ENCODE data around the gene MRPS26.
"Not testable (repeated sequence)": the region's sequence is repeated elsewhere in the genome, so short reads cannot be mapped to it uniquely, and the experiment has no call there.

Gene MRPS26

DNA sequence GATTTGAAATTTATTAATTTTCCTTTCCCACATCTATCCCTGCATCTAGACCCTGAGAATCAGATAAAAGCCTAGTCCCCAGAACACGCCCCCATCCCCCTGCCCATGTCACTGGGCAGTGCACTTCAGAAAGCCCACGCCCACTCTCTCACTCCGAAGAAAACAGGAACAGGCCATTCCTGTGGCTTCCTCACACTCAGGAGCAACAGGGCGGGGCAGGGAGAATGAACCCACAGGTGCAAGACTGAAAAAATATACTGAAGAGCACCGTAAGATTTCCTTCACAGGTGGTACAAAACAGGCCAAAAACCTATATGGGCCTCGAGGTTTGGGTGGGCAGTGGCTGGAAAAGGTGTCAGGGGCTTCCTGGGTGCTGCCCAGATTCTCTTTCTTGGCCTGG, 29.0 kb downstream of the MRPS26 start (continued):
- TF ChIP-seq, protein P1, sequence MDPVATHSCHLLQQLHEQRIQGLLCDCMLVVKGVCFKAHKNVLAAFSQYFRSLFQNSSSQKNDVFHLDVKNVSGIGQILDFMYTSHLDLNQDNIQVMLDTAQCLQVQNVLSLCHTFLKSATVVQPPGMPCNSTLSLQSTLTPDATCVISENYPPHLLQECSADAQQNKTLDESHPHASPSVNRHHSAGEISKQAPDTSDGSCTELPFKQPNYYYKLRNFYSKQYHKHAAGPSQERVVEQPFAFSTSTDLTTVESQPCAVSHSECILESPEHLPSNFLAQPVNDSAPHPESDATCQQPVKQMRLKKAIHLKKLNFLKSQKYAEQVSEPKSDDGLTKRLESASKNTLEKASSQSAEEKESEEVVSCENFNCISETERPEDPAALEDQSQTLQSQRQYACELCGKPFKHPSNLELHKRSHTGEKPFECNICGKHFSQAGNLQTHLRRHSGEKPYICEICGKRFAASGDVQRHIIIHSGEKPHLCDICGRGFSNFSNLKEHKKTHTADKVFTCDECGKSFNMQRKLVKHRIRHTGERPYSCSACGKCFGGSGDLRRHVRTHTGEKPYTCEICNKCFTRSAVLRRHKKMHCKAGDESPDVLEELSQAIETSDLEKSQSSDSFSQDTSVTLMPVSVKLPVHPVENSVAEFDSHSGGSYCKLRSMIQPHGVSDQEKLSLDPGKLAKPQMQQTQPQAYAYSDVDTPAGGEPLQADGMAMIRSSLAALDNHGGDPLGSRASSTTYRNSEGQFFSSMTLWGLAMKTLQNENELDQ (tag by site-specific recombination; IDR thresholded peaks at IDR 0.05; ENCODE audit: low read depth): no peak

- H3K9me3 ChIP-seq (ENCODE audit: control insufficient read depth, insufficient read depth, low read depth, low read length); H3K4me3 ChIP-seq (ENCODE audit: low read depth, low read length); H3K36me3 ChIP-seq (ENCODE audit: control insufficient read depth in 2 of 2, insufficient read depth in 1 of 2, low read length in 2 of 2); H3K4me1 ChIP-seq (ENCODE audit: control insufficient read depth, insufficient read depth, low read length); H3K27ac ChIP-seq (ENCODE audit: extremely low read depth, low read depth, low read length): not testable (repeated sequence)
- TF ChIP-seq ZNF600 (tag by site-specific recombination; IDR thresholded peaks at IDR 0.05): peak; percentile 29; the same call in 1 of the 2 replicates
- ChIA-PET CTCF (interaction anchor here (0.6 to 0.9 kb wide), 4 partner anchors 14 to 396 kb away, joined by 3 to 9 read pairs (median 4); no protein-coding TSS in a partner anchor), POLR2A (interaction anchor here (0.9 kb wide), 1 partner anchor 22 kb away, joined by 4 read pairs; no protein-coding TSS in a partner anchor)
Measured at GRCh38 chr20:3075315-3075714, 29.5 kb downstream of the MRPS26 start.

DNA sequence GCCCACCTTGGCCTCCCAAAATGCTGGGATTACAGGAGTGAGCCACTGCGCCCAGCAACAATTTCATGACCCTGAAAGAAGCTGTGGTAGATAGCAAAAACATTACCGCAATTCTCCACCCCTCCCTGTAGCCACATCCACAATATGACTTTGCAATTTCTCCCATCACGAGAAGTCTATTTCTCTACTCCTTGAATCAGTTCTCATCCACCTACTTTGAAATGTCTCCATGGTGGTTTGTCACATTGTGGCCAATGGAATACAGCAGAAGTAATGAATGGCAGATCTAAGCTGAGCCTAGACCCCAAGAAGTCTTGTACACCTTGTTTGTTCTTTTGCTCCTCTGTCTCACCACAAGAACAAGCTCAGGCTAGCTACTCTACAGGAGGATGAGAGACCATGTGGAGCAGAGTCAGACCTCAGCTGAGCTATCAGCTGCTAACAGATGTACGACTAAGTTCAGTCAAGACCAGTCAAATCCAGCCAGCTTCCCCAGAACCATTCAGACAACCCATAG, 31.8 kb downstream of the MRPS26 start:
- no peak overlapping the region for H3K4me3 ChIP-seq (ENCODE audit: low read depth, low read length)
- CTCF ChIA-PET: interaction anchor here (0.7 to 1.3 kb wide), 3 partner anchors 24 to 212 kb away, joined by 3 to 8 read pairs (median 3); no protein-coding TSS in a partner anchor
- no peaks in the 10 kb centered on the region for H3K36me3 ChIP-seq (ENCODE audit: control insufficient read depth in 2 of 2, insufficient read depth in 1 of 2, low read length in 2 of 2)
- no peaks in the 10 kb centered on the region for H3K9me3 ChIP-seq (ENCODE audit: control insufficient read depth, insufficient read depth, low read depth, low read length)
- TF ChIP-seq, protein P2, sequence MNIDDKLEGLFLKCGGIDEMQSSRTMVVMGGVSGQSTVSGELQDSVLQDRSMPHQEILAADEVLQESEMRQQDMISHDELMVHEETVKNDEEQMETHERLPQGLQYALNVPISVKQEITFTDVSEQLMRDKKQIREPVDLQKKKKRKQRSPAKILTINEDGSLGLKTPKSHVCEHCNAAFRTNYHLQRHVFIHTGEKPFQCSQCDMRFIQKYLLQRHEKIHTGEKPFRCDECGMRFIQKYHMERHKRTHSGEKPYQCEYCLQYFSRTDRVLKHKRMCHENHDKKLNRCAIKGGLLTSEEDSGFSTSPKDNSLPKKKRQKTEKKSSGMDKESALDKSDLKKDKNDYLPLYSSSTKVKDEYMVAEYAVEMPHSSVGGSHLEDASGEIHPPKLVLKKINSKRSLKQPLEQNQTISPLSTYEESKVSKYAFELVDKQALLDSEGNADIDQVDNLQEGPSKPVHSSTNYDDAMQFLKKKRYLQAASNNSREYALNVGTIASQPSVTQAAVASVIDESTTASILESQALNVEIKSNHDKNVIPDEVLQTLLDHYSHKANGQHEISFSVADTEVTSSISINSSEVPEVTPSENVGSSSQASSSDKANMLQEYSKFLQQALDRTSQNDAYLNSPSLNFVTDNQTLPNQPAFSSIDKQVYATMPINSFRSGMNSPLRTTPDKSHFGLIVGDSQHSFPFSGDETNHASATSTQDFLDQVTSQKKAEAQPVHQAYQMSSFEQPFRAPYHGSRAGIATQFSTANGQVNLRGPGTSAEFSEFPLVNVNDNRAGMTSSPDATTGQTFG (tag by site-specific recombination; IDR thresholded peaks at IDR 0.05; ENCODE audit: borderline replicate concordance): no peak
- no peak for TF ChIP-seq ZNF610 (tag by site-specific recombination; IDR thresholded peaks at IDR 0.05; ENCODE audit: borderline replicate concordance)
- no peak for TF ChIP-seq KLF8 (tag by site-specific recombination; IDR thresholded peaks at IDR 0.05)
- TF ChIP-seq ZNF391 (tag by site-specific recombination; IDR thresholded peaks at IDR 0.05; ENCODE audit: borderline replicate concordance, low read depth): no peak
- TF ChIP-seq ZNF211 (tag by site-specific recombination; IDR thresholded peaks at IDR 0.05; ENCODE audit: low read depth): no peak
- TF ChIP-seq ZNF280D (tag by site-specific recombination; IDR thresholded peaks at IDR 0.05): no peak
- peak; percentile 37; the same call in 1 of the 2 replicates for TF ChIP-seq ZBTB17 (tag by site-specific recombination; IDR thresholded peaks at IDR 0.05)
- no peak for TF ChIP-seq ZNF112 (tag by site-specific recombination; IDR thresholded peaks at IDR 0.05)
- no peak for TF ChIP-seq ZNF843 (tag by site-specific recombination; IDR thresholded peaks at IDR 0.05)
- no peak overlapping the region for H3K27ac ChIP-seq (ENCODE audit: extremely low read depth, low read depth, low read length)
- no peaks in the 10 kb centered on the region for H3K4me1 ChIP-seq (ENCODE audit: control insufficient read depth, insufficient read depth, low read length)
- POLR2A ChIA-PET: no interaction called here
